Measurements from ENCODE around the gene MUS81.

GRCh38 chr11:65851811-65852507 lies 8.3 kb upstream of the MUS81 start:
- TF ChIP-seq GATA2 (IDR thresholded peaks at IDR 0.05; ENCODE audit: low read depth, low read length): no peak
- no peak for TF ChIP-seq GATA3 (IDR thresholded peaks at IDR 0.05; ENCODE audit: low read depth, low read length)

Measured in SH-SY5Y (cell line).